WTC11 (cell line): Measurements from ENCODE around the gene STK32A. TPM values are rescaled to one million over a fixed set of nuclear protein-coding genes. Genes with fewer than 3 reads are reported as not detected.

ENCODE experiments used
- ATAC-seq: fragments of 200-7000 bp; cut with Tn5 transposase; 2 replicates; pipeline ENCODE4 v1.10.0; 2021; ENCODE audit warnings: mild to moderate bottlenecking, moderate library complexity
- CTCF ChIA-PET: fragments of 300-600 bp; sonication (Branson Sonifier 250); formaldehyde crosslinking; loops from one replicate; lab custom pipeline; 2021; ENCODE audit warnings: antibody characterized with exemption; lab: Charles Lee
- POLR2A ChIA-PET: fragments of 350-600 bp; sonication (Branson Sonifier 250); formaldehyde crosslinking; loops from one replicate; lab custom pipeline; 2021; ENCODE audit warnings: antibody characterized with exemption; lab: Charles Lee
- DNase-seq: peaks from one replicate; pipeline ENCODE4 v3.0.0; 2021; ENCODE audit warnings: low spot score
- H3K27ac Mint-ChIP-seq: 2 replicates; pipeline ENCODE4 v1.8.0; 2021; ENCODE audit warnings: mixed read lengths
- H3K27me3 Mint-ChIP-seq: 2 replicates; pipeline ENCODE4 v1.8.0; 2021; ENCODE audit warnings: low read depth, mild to moderate bottlenecking, moderate library complexity, mixed read lengths
- H3K36me3 Mint-ChIP-seq: 2 replicates; pipeline ENCODE4 v1.8.0; 2021; ENCODE audit warnings: mixed read lengths
- H3K4me1 Mint-ChIP-seq: 2 replicates; pipeline ENCODE4 v1.8.0; 2022; ENCODE audit warnings: mixed read lengths
- H3K4me3 Mint-ChIP-seq: 2 replicates; pipeline ENCODE4 v1.8.0; 2021; ENCODE audit warnings: mild to moderate bottlenecking, moderate library complexity, mixed read lengths
- H3K9me3 Mint-ChIP-seq: 2 replicates; pipeline ENCODE4 v1.8.0; 2021; ENCODE audit warnings: mixed read lengths
- ELF4 ChIP-seq: sonication (generic); formaldehyde crosslinking; IDR thresholded peaks from 2 replicates; pipeline ENCODE4 v1.8.1; 2022; ENCODE audit warnings: low read depth, mild to moderate bottlenecking, moderate library complexity, missing genetic modification reagents
- GABPB1 ChIP-seq: sonication (generic); formaldehyde crosslinking; IDR thresholded peaks from 2 replicates; pipeline ENCODE4 v1.8.1; 2023; ENCODE audit warnings: mild to moderate bottlenecking, missing genetic modification reagents
- JAZF1 ChIP-seq: fragments of 250-450 bp; sonication (Bioruptor Pico); IDR thresholded peaks from 2 replicates; pipeline ENCODE4 v1.9.0; 2021; ENCODE audit warnings: moderate library complexity, mild to moderate bottlenecking, inconsistent platforms
- JUN ChIP-seq: sonication (generic); formaldehyde crosslinking; IDR thresholded peaks from 2 replicates; pipeline ENCODE4 v1.8.0; 2023; ENCODE audit warnings: mild to moderate bottlenecking, missing genetic modification reagents
- KAT7 ChIP-seq: sonication (generic); formaldehyde crosslinking; IDR thresholded peaks from 2 replicates; pipeline ENCODE4 v1.8.1; 2023; ENCODE audit warnings: missing genetic modification reagents, mild to moderate bottlenecking, borderline replicate concordance
- NR3C1 ChIP-seq: sonication (generic); formaldehyde crosslinking; conservative IDR thresholded peaks from 2 replicates; pipeline ENCODE4 v1.8.1; 2023; ENCODE audit warnings: low read depth, mild to moderate bottlenecking, missing genetic modification reagents
- PRRX2 ChIP-seq: fragments of 250-450 bp; sonication (Bioruptor Pico); IDR thresholded peaks from 2 replicates; pipeline ENCODE4 v1.8.0; 2021; ENCODE audit warnings: mild to moderate bottlenecking
- RELA ChIP-seq: sonication (generic); formaldehyde crosslinking; IDR thresholded peaks from 2 replicates; pipeline ENCODE4 v1.8.1; 2022; ENCODE audit warnings: missing genetic modification reagents, mild to moderate bottlenecking, borderline replicate concordance
- TEAD4 ChIP-seq: sonication (generic); formaldehyde crosslinking; IDR thresholded peaks from 2 replicates; pipeline ENCODE4 v1.8.0; 2022; ENCODE audit warnings: mild to moderate bottlenecking, missing genetic modification reagents
- ZNF232 ChIP-seq: sonication (generic); formaldehyde crosslinking; IDR thresholded peaks from 2 replicates; pipeline ENCODE4 v1.8.0; 2022; ENCODE audit warnings: mild to moderate bottlenecking, missing genetic modification reagents
- ZNF396 ChIP-seq: fragments of 250-450 bp; sonication (Bioruptor Pico); IDR thresholded peaks from 2 replicates; pipeline ENCODE4 v1.8.0; 2021; ENCODE audit warnings: mild to moderate bottlenecking, moderate library complexity, borderline replicate concordance
- ZNF423 ChIP-seq: fragments of 250-450 bp; sonication (Bioruptor Pico); IDR thresholded peaks from 2 replicates; pipeline ENCODE4 v2.1.2; 2022; ENCODE audit warnings: mild to moderate bottlenecking, moderate library complexity
- total RNA-seq: library from RNA; stranded (reverse); gene quantifications from 3 replicates; pipeline ENCODE4 v1.2.3, GENCODE V29; 2021
- TF ChIP-seq, protein P1 (sequence below): sonication (generic); formaldehyde crosslinking; conservative IDR thresholded peaks from 2 replicates; pipeline ENCODE4 v1.8.1; 2023; ENCODE audit warnings: mild to moderate bottlenecking, low read depth, missing genetic modification reagents, moderate library complexity
- TF ChIP-seq, protein P2 (sequence below): fragments of 250-450 bp; sonication (Bioruptor Pico); IDR thresholded peaks from 2 replicates; pipeline ENCODE4 v1.9.0; 2021; ENCODE audit warnings: moderate library complexity, mild to moderate bottlenecking, inconsistent platforms, borderline replicate concordance
- TF ChIP-seq, protein P3 (sequence below): fragments of 200-600 bp; IDR thresholded peaks from 2 replicates; pipeline ENCODE4 v1.8.0; 2022; ENCODE audit warnings: antibody characterized with exemption
- TF ChIP-seq, protein P4 (sequence below): sonication (generic); formaldehyde crosslinking; IDR thresholded peaks from 2 replicates; pipeline ENCODE4 v1.8.0; 2023; ENCODE audit warnings: missing genetic modification reagents, mild to moderate bottlenecking, borderline replicate concordance

Gene STK32A
- total RNA-seq, 1 experiment from 2014 or later, result 1.7 TPM

DNA sequence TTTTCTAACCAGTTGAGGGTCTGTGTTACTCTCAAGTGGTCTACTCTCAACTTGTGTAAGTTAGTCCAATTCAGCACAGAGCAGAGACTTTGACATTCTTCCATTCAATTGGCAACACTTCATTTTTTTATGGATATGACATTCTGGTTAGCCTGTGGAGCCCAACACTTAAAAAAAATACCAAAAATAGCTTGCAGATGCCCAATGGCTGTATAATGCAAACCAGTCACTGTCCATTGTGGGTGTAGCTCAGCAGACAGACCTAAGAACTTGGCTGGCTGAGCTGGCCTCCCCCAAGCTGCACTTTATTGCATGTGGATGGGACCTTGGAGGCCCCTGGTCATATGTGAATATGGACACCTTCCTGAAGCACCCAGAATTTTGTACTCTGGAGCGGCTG lies 171.8 kb downstream of the STK32A start:
- H3K36me3 Mint-ChIP-seq, result peaks cover 97% of the 10 kb centered on the region
- no peaks in the 10 kb centered on the region for H3K4me1 Mint-ChIP-seq
- H3K27me3 Mint-ChIP-seq, result no peaks in the 10 kb centered on the region
- no peak for ATAC-seq
- DNase-seq, result no peak
- POLR2A ChIA-PET, result no interaction called here
- H3K27ac Mint-ChIP-seq, result no peak overlapping the region
- H3K4me3 Mint-ChIP-seq, result no peak overlapping the region
- CTCF ChIA-PET, result no interaction called here
- no peaks in the 10 kb centered on the region for H3K9me3 Mint-ChIP-seq
- TF ChIP-seq, protein P1, sequence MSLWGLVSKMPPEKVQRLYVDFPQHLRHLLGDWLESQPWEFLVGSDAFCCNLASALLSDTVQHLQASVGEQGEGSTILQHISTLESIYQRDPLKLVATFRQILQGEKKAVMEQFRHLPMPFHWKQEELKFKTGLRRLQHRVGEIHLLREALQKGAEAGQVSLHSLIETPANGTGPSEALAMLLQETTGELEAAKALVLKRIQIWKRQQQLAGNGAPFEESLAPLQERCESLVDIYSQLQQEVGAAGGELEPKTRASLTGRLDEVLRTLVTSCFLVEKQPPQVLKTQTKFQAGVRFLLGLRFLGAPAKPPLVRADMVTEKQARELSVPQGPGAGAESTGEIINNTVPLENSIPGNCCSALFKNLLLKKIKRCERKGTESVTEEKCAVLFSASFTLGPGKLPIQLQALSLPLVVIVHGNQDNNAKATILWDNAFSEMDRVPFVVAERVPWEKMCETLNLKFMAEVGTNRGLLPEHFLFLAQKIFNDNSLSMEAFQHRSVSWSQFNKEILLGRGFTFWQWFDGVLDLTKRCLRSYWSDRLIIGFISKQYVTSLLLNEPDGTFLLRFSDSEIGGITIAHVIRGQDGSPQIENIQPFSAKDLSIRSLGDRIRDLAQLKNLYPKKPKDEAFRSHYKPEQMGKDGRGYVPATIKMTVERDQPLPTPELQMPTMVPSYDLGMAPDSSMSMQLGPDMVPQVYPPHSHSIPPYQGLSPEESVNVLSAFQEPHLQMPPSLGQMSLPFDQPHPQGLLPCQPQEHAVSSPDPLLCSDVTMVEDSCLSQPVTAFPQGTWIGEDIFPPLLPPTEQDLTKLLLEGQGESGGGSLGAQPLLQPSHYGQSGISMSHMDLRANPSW (CRISPR knock-in tag), result no peak
- TF ChIP-seq RELA (no peak), ZNF423 (CRISPR knock-in tag) (no peak), JAZF1 (no peak), PRRX2 (CRISPR knock-in tag) (no peak), JUN (CRISPR knock-in tag) (no peak), KAT7 (CRISPR knock-in tag) (no peak)
- TF ChIP-seq, protein P2, sequence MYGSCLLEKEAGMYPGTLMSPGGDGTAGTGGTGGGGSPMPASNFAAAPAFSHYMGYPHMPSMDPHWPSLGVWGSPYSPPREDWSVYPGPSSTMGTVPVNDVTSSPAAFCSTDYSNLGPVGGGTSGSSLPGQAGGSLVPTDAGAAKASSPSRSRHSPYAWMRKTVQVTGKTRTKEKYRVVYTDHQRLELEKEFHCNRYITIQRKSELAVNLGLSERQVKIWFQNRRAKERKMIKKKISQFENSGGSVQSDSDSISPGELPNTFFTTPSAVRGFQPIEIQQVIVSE, result no peak
- TF ChIP-seq, protein P3, sequence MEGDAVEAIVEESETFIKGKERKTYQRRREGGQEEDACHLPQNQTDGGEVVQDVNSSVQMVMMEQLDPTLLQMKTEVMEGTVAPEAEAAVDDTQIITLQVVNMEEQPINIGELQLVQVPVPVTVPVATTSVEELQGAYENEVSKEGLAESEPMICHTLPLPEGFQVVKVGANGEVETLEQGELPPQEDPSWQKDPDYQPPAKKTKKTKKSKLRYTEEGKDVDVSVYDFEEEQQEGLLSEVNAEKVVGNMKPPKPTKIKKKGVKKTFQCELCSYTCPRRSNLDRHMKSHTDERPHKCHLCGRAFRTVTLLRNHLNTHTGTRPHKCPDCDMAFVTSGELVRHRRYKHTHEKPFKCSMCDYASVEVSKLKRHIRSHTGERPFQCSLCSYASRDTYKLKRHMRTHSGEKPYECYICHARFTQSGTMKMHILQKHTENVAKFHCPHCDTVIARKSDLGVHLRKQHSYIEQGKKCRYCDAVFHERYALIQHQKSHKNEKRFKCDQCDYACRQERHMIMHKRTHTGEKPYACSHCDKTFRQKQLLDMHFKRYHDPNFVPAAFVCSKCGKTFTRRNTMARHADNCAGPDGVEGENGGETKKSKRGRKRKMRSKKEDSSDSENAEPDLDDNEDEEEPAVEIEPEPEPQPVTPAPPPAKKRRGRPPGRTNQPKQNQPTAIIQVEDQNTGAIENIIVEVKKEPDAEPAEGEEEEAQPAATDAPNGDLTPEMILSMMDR, result no peak

DNA sequence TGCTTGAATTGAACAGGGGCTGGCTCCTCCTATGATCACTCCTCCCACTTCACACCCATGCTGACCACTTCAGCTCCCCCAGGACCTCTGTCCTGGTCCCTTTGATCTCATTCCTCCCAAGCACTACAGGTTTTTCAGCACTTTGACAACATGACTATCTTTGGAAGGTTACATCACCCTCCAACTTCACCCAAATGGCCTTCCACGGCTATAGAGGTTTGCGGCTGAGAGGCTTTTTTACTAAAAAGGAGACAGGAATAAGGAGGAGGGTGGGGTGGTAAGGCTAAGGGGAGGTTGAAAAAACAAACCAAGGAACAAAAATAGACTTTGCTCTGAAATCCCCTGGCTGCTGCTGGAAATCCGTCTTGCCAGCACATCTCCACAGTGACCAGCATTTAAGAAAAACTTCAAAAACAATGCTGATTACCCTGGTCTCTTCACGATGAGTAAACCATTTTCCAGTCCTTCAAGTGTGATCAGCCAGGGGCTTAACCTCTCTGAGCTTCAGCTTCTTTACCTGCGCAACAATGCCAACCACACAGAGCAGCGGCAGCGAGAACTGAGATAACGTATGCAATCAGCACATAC lies 172.4 kb downstream of the STK32A start:
- Mint-ChIP-seq H3K4me3 (no peak overlapping the region), H3K27me3 (no peaks in the 10 kb centered on the region), H3K27ac (no peak overlapping the region), H3K9me3 (no peaks in the 10 kb centered on the region), H3K4me1 (no peaks in the 10 kb centered on the region), H3K36me3 (peaks cover 98% of the 10 kb centered on the region)
- no peak for TF ChIP-seq ZNF396
- TF ChIP-seq GABPB1, result no peak
- TF ChIP-seq TEAD4, result no peak
- TF ChIP-seq, protein P4, sequence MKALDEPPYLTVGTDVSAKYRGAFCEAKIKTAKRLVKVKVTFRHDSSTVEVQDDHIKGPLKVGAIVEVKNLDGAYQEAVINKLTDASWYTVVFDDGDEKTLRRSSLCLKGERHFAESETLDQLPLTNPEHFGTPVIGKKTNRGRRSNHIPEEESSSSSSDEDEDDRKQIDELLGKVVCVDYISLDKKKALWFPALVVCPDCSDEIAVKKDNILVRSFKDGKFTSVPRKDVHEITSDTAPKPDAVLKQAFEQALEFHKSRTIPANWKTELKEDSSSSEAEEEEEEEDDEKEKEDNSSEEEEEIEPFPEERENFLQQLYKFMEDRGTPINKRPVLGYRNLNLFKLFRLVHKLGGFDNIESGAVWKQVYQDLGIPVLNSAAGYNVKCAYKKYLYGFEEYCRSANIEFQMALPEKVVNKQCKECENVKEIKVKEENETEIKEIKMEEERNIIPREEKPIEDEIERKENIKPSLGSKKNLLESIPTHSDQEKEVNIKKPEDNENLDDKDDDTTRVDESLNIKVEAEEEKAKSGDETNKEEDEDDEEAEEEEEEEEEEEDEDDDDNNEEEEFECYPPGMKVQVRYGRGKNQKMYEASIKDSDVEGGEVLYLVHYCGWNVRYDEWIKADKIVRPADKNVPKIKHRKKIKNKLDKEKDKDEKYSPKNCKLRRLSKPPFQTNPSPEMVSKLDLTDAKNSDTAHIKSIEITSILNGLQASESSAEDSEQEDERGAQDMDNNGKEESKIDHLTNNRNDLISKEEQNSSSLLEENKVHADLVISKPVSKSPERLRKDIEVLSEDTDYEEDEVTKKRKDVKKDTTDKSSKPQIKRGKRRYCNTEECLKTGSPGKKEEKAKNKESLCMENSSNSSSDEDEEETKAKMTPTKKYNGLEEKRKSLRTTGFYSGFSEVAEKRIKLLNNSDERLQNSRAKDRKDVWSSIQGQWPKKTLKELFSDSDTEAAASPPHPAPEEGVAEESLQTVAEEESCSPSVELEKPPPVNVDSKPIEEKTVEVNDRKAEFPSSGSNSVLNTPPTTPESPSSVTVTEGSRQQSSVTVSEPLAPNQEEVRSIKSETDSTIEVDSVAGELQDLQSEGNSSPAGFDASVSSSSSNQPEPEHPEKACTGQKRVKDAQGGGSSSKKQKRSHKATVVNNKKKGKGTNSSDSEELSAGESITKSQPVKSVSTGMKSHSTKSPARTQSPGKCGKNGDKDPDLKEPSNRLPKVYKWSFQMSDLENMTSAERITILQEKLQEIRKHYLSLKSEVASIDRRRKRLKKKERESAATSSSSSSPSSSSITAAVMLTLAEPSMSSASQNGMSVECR (CRISPR knock-in tag), result no peak
- TF ChIP-seq ELF4 (CRISPR knock-in tag), result no peak
- TF ChIP-seq NR3C1 (CRISPR knock-in tag), result no peak
- TF ChIP-seq ZNF232, result no peak
- ChIA-PET CTCF (no interaction called here), POLR2A (no interaction called here)
- DNase-seq (no peak), ATAC-seq (no peak)
